ENCODE results near the gene SETD1A.

DNA sequence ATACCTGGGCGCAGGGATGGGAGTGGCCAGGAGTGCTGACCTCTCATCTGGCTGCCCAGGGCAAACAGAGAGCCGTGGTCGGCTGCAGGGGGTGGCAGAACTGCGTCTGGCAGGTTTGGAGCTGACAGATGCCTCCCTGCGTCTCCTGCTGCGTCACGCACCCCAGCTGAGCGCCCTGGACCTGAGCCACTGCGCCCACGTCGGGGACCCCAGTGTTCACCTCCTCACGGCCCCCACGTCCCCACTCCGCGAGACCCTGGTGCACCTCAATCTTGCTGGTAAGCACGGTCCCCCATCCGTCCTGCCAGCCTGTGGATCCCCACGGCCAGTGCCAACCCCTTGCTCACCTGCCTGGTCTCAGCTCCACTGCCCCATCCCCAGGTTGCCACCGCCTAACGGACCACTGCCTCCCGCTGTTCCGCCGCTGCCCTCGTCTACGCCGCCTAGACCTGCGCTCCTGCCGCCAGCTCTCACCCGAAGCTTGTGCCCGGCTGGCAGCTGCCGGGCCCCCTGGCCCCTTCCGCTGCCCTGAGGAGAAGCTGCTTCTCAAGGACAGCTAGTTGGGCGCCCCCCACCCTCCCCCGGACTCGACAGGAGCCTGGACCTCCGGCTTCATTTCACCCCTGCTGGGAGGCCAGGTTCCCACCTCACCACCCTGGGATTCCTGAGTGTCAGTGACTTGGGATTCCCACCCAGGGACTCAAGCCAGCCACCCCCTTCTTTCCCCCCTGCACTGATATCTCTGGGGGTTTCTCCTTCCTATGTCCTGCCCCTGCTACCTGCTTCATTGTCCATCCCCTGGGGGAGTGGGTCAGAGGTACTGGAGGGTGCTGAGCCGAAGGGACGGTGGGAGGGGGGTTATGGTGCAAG lies 10.6 kb upstream of the SETD1A start:
- TF ChIP-seq, protein P1, sequence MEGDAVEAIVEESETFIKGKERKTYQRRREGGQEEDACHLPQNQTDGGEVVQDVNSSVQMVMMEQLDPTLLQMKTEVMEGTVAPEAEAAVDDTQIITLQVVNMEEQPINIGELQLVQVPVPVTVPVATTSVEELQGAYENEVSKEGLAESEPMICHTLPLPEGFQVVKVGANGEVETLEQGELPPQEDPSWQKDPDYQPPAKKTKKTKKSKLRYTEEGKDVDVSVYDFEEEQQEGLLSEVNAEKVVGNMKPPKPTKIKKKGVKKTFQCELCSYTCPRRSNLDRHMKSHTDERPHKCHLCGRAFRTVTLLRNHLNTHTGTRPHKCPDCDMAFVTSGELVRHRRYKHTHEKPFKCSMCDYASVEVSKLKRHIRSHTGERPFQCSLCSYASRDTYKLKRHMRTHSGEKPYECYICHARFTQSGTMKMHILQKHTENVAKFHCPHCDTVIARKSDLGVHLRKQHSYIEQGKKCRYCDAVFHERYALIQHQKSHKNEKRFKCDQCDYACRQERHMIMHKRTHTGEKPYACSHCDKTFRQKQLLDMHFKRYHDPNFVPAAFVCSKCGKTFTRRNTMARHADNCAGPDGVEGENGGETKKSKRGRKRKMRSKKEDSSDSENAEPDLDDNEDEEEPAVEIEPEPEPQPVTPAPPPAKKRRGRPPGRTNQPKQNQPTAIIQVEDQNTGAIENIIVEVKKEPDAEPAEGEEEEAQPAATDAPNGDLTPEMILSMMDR (optimal IDR thresholded peaks at IDR 0.05 in 1 of 3, IDR thresholded peaks at IDR 0.05 in 1 of 3, conservative IDR thresholded peaks at IDR 0.05 in 1 of 3; ENCODE audit: extremely low read depth in 1 of 3, insufficient read depth in 2 of 3, low read length in 3 of 3), result no peak
- TF ChIP-seq EZH2 (IDR thresholded peaks at IDR 0.05; ENCODE audit: low read length), result no peak

All from keratinocyte (primary cell).